ENCODE results near the gene FCN1. TPM values are rescaled to one million over a fixed set of nuclear protein-coding genes. Genes with fewer than 3 reads are reported as not detected.

FCN1 gene
- total RNA-seq, 1 donor from 2014 or later = not detected

DNA sequence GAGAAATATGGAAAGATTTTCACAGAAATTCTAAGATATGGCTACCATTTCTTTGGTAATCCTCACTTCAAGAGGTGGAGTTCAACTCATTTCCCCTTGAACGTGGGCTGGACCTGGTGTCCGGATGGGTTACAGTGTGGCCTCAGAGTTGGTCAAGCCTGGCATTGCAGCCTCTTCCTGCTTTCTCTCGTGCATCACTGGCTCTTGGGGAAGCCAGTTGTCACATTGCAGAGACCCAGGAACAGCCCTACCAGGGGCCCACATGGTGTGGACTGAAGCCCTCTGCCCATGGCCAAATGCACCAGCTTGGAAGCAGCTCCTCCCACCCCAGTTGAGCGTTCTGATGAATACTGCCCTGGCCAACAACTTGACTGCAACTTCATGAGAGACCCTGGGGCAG is 47.7 kb upstream of the FCN1 start:
- TF ChIP-seq CTCF (IDR thresholded peaks at IDR 0.05) = no peak
- Mint-ChIP-seq H3K27ac (ENCODE audit: unreplicated experiment) (no peak overlapping the region), H3K4me3 (ENCODE audit: unreplicated experiment) (no peak overlapping the region), H3K36me3 (ENCODE audit: unreplicated experiment) (no peaks in the 10 kb centered on the region), H3K4me1 (ENCODE audit: unreplicated experiment) (peaks cover 5% of the 10 kb centered on the region), H3K9me3 (ENCODE audit: unreplicated experiment) (no peaks in the 10 kb centered on the region), H3K27me3 (ENCODE audit: unreplicated experiment) (no peaks in the 10 kb centered on the region)
- DNase-seq (ENCODE audit: extremely low spot score, unreplicated experiment) = no peak

- H3K4me1 Mint-ChIP-seq (ENCODE audit: unreplicated experiment) = peaks cover 5% of the 10 kb centered on the region
- no peaks in the 10 kb centered on the region for H3K9me3 Mint-ChIP-seq (ENCODE audit: unreplicated experiment)
- DNase-seq (ENCODE audit: extremely low spot score, unreplicated experiment) = no peak
- H3K36me3 Mint-ChIP-seq (ENCODE audit: unreplicated experiment) = no peaks in the 10 kb centered on the region
- H3K27me3 Mint-ChIP-seq (ENCODE audit: unreplicated experiment) = no peaks in the 10 kb centered on the region
- H3K27ac Mint-ChIP-seq (ENCODE audit: unreplicated experiment) = no peak overlapping the region
- no peak overlapping the region for H3K4me3 Mint-ChIP-seq (ENCODE audit: unreplicated experiment)
- TF ChIP-seq CTCF (IDR thresholded peaks at IDR 0.05) = no peak
Observed at GRCh38 chr9:134964271-134965055, 46.8 kb upstream of the FCN1 start.

DNA sequence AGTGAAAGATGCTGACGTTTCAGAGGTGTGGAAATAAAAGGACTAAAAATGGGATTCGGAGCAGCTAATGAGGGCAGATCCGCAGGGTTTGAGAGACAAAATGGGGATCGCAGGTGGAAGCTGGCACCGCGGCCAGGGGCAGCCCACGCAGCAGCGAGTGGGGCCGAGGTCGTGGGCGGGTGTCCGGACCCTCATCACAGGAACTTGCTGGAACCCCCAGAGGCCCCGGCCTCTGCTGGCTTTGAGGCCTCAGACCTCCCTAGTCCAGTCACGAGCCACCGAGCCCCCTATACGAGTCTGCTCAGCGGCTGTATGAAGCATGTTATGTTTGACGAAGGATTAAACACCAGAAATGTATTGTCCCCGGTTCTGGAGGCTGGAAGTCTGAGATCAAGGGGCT is 45.8 kb upstream of the FCN1 start:
- Mint-ChIP-seq H3K4me3 (ENCODE audit: unreplicated experiment) (no peak overlapping the region), H3K27me3 (ENCODE audit: unreplicated experiment) (no peaks in the 10 kb centered on the region), H3K9me3 (ENCODE audit: unreplicated experiment) (no peaks in the 10 kb centered on the region), H3K27ac (ENCODE audit: unreplicated experiment) (no peak overlapping the region), H3K36me3 (ENCODE audit: unreplicated experiment) (no peaks in the 10 kb centered on the region), H3K4me1 (ENCODE audit: unreplicated experiment) (peaks cover 5% of the 10 kb centered on the region)
- peak; percentile 44 for DNase-seq (ENCODE audit: extremely low spot score, unreplicated experiment)
- TF ChIP-seq CTCF (IDR thresholded peaks at IDR 0.05) = no peak

- DNase-seq (ENCODE audit: extremely low spot score, unreplicated experiment) = peak; percentile 80
- Mint-ChIP-seq H3K4me3 (ENCODE audit: unreplicated experiment) (no peak overlapping the region), H3K36me3 (ENCODE audit: unreplicated experiment) (no peaks in the 10 kb centered on the region), H3K27ac (ENCODE audit: unreplicated experiment) (no peak overlapping the region), H3K27me3 (ENCODE audit: unreplicated experiment) (no peaks in the 10 kb centered on the region), H3K4me1 (ENCODE audit: unreplicated experiment) (peaks cover 5% of the 10 kb centered on the region), H3K9me3 (ENCODE audit: unreplicated experiment) (no peaks in the 10 kb centered on the region)
- no peak for TF ChIP-seq CTCF (IDR thresholded peaks at IDR 0.05)
Observed at GRCh38 chr9:134962973-134963364, 45.3 kb upstream of the FCN1 start.

DNA sequence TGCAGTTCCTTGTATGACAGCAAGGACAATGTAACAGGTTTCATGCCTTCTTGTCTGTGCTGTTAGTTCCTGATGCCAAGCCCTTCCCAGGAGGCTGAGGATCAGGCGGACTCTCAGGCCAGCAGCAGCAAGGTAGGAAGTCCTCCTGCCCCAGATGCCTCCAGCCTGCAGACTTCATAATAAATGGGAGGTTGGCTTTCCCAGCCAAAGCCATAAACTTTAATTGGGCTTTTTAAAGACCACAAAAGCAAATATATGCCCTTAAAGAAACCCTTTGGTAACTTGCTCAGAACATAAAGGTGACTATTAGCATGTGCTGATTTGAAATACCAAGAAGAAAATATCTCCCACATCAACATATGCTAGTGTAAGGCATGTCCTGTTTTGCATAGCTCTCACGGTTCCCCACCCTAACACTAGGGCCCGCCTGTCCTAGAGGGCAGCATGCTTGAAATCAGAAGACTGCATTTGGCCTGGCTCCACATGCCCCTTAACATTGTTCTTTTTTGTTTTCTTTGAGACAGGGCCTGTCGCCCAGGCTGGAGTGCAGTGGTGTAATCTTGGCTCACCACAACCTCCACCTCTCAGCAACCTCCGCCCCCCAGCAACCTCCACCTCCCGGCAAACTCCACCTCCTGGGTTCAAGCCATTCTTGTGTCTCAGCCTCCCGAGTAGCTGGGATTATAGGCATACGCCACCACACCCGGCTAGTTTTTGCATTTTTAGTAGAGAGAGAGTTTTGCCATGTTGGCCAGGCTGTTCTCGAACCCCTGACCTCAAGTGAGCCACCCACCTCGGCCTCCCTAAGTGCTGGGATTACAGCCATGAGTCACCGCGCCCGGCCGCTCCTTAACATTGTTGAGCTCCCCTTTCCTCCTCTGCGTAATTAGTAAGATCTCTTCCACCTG is 44.6 kb upstream of the FCN1 start:
- H3K27ac Mint-ChIP-seq (ENCODE audit: unreplicated experiment) = no peak overlapping the region
- no peak overlapping the region for H3K4me3 Mint-ChIP-seq (ENCODE audit: unreplicated experiment)
- DNase-seq (ENCODE audit: extremely low spot score, unreplicated experiment) = peak; percentile 75
- no peak for TF ChIP-seq CTCF (IDR thresholded peaks at IDR 0.05)
- no peaks in the 10 kb centered on the region for H3K4me1 Mint-ChIP-seq (ENCODE audit: unreplicated experiment)
- no peaks in the 10 kb centered on the region for H3K9me3 Mint-ChIP-seq (ENCODE audit: unreplicated experiment)
- no peaks in the 10 kb centered on the region for H3K36me3 Mint-ChIP-seq (ENCODE audit: unreplicated experiment)
- H3K27me3 Mint-ChIP-seq (ENCODE audit: unreplicated experiment) = no peaks in the 10 kb centered on the region

Measured in osteocyte (in vitro differentiated cells).